Panc1 (cell line): Measurements from ENCODE around the gene NGEF. TPM values are rescaled to one million over a fixed set of nuclear protein-coding genes. Genes with fewer than 3 reads are reported as not detected.

ENCODE experiments used
- ATAC-seq: fragments of 200-7000 bp; cut with Tn5 transposase; 2 replicates; pipeline ENCODE4 v1.9.1; 2020; ENCODE audit warnings: mild to moderate bottlenecking, moderate library complexity
- BruUV-seq: library from RNA; stranded (reverse); fragments of 400-500 nt; replicated peaks from 2 replicates; lab custom pipeline; 2021; lab: Mats Ljungman, UMichigan
- CTCF ChIA-PET: fragments of 300-600 bp; sonication (Branson Sonifier 250); formaldehyde crosslinking; loops from one replicate; lab custom pipeline; 2022; ENCODE audit warnings: antibody characterized with exemption; lab: Charles Lee
- POLR2A ChIA-PET: fragments of 300-600 bp; sonication (Branson Sonifier 250); formaldehyde crosslinking; loops from one replicate; lab custom pipeline; 2022; ENCODE audit warnings: antibody characterized with exemption; lab: Charles Lee
- DNase-seq: peaks from one replicate; pipeline ENCODE4 v3.0.0-alpha.2; 2010; ENCODE audit warnings: low read depth, low spot score
- H3K27ac ChIP-seq: 2 replicates; pipeline ENCODE4 v1.5.1; 2011; ENCODE audit warnings: mild to moderate bottlenecking, low read length, inconsistent platforms
- H3K27me3 ChIP-seq: fragments of 200-500 bp; sonication (Bioruptor generic); 2 replicates; pipeline ENCODE4 v1.6.0; 2014; ENCODE audit warnings: low read length, inconsistent platforms; ENCODE audit not compliant: control insufficient read depth, insufficient read depth
- H3K36me3 ChIP-seq: fragments of 200-500 bp; sonication (Bioruptor generic); 2 replicates; pipeline ENCODE4 v1.5.1; 2014; ENCODE audit warnings: inconsistent platforms, mild to moderate bottlenecking, low read length, moderate library complexity; ENCODE audit not compliant: control insufficient read depth, insufficient read depth
- H3K4me1 ChIP-seq: 2 replicates; pipeline ENCODE4 v1.5.1; 2011; ENCODE audit warnings: inconsistent platforms, mild to moderate bottlenecking, low read length, moderate library complexity; ENCODE audit not compliant: control insufficient read depth, insufficient read depth
- H3K4me3 ChIP-seq, 2 experiments: 2 replicates each; pipeline ENCODE4 v1.5.1; 2011 to 2012; ENCODE audit warnings: low read depth in 2 of 2, low read length in 2 of 2, mild to moderate bottlenecking in 2 of 2, inconsistent platforms in 1 of 2, moderate library complexity in 1 of 2
- H3K9me3 ChIP-seq: fragments of 200-500 bp; sonication (Bioruptor generic); 2 replicates; pipeline ENCODE4 v1.5.1; 2014; ENCODE audit warnings: low read depth, mild to moderate bottlenecking, inconsistent platforms, low read length, moderate library complexity; ENCODE audit not compliant: control insufficient read depth, insufficient read depth
- POLR2AphosphoS5 ChIP-seq: IDR thresholded peaks from 2 replicates; pipeline ENCODE4 v1.6.1; 2012; ENCODE audit warnings: mild to moderate bottlenecking, low read depth, low read length, moderate library complexity
- SIN3A ChIP-seq: IDR thresholded peaks from 2 replicates; pipeline ENCODE4 v1.6.1; 2012; ENCODE audit warnings: low read depth, mild to moderate bottlenecking, low read length, moderate library complexity, borderline replicate concordance; ENCODE audit not compliant: insufficient read depth
- TCF7L2 ChIP-seq: IDR thresholded peaks from 2 replicates; pipeline ENCODE4 v1.6.1; 2011; ENCODE audit warnings: mild to moderate bottlenecking, low read depth, low read length, inconsistent platforms
- in situ Hi-C: cut with HindIII; loops from 2 replicates; pipeline ENCODE4 v1.10.0; 2016; ENCODE audit warnings: low sequenced_read_pairs, low pct_unique_long_range_greater_than_20kb
- intact Hi-C: fragments of 100-400 bp; cut with micrococcal nuclease; formaldehyde crosslinking; loops from one replicate; pipeline ENCODE4 v1.10.0; 2022; ENCODE audit not compliant: unreplicated experiment
- total RNA-seq: library from RNA; stranded (reverse); gene quantifications from one replicate; pipeline ENCODE4 v1.2.1, GENCODE V29; 2021; ENCODE audit not compliant: unreplicated experiment
- TF ChIP-seq, protein P1 (sequence below): fragments of 450-650 bp; IDR thresholded peaks from 2 replicates; pipeline ENCODE4 v1.5.1; 2017; ENCODE audit warnings: mild to moderate bottlenecking
- TF ChIP-seq, protein P2 (sequence below), 2 experiments: IDR thresholded peaks; 2 replicates each; pipeline ENCODE4 v1.6.1; 2011 to 2012; ENCODE audit warnings: low read depth in 2 of 2, control low read depth in 1 of 2, low read length in 1 of 2, mild to moderate bottlenecking in 1 of 2, moderate library complexity in 1 of 2; ENCODE audit not compliant: insufficient read depth in 1 of 2

The NGEF gene
- total RNA-seq, 1 experiment from 2014 or later = 17.8 TPM

DNA sequence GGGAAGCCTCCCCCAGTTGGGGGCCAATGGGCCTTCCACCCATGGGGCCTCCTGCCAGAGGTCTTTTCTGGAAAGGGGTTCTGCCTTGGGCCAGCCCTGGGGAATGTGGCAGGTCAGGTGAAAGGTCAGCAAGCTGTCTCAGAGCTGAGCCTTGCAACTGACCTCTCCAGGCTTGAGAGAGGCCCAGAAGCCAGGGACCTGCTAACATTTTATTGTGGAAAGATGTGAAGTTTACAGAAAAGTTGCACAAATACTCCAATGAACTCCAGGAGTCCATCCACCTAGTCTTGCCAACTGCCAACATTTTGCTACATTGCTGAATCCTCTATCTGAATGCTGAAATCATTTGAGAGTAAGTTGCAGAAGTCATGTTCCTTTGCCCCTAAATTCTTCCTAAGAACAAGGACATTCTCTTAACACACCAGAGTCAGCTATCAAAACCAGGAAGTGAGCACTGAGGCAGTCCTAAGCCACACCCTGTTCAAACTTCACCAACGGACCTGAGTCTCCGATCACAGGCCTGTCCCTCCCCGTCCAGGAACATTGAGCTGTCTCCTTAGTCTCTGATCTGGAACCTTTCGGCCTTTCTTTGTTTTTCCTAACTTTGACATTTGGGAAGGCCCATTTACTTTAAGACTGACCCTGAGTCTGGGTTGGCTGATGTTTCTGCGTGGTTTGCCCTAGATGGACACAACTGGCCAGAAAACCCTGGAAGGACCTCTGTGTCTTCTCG lies 139.0 kb downstream of the NGEF start:
- H3K27me3 ChIP-seq = no peaks in the 10 kb centered on the region
- no peak for TF ChIP-seq TCF7L2
- TF ChIP-seq POLR2AphosphoS5 = no peak
- no peak for TF ChIP-seq SIN3A
- ChIA-PET CTCF (no interaction called here), POLR2A (no interaction called here)
- no TSS peak for BruUV-seq
- in situ Hi-C loops = no loop called here
- no peak overlapping the region for H3K4me3 ChIP-seq
- 0 out of 2 replicates have a peak overlapping the region, but pooled peaks have one; percentile 17 for H3K27ac ChIP-seq
- intact Hi-C loops = no loop called here
- H3K4me1 ChIP-seq = peaks cover 21% of the 10 kb centered on the region
- DNase-seq (no peak), ATAC-seq (no peak)
- H3K9me3 ChIP-seq = no peaks in the 10 kb centered on the region
- H3K36me3 ChIP-seq = no peaks in the 10 kb centered on the region

DNA sequence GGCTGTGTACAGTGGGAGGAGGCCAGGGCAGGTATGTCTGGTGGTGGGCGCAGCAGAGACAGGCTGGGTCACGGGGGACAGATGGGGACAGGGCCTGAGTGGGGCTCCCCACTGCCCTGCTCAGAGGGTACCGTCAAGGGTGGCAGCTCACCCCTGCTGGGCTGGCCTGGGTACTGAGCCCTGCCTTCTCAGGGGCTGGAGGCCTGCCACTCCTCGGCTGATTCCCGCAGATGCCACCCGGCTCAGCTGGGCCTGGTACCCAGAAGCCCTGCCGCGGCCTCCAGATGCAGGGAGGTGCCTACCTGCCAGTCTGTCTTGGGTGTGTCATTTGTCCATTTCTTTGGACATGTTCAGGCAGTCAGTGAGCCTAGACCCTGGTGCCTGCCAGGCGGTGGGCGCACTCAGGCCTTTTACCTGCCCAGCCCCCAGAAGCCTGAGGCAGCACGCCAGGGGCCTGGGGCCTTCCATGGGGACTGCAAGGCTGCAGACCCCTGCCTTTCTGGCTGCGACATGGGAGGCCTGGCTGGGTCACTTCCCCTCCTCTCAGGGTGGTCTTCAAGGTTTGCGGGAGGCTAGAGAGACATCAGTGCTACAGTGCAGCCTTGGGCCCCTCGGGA lies 139.7 kb downstream of the NGEF start:
- ChIA-PET CTCF (no interaction called here), POLR2A (interaction anchor here (0.6 kb wide), 1 partner anchor 300 kb away, joined by 3 read pairs; no protein-coding TSS in a partner anchor)

More for the DNA sequence above, 139.7 kb downstream of the NGEF start:
- ATAC-seq = no peak
- in situ Hi-C loops (no loop called here), intact Hi-C loops (no loop called here)
- Histone ChIP-seq H3K9me3 (no peaks in the 10 kb centered on the region), H3K4me3 (no peak overlapping the region), H3K4me1 (peaks cover 14% of the 10 kb centered on the region), H3K27ac (no peak overlapping the region), H3K36me3 (no peaks in the 10 kb centered on the region), H3K27me3 (no peaks in the 10 kb centered on the region)
- no TSS peak for BruUV-seq
- TF ChIP-seq, protein P1, sequence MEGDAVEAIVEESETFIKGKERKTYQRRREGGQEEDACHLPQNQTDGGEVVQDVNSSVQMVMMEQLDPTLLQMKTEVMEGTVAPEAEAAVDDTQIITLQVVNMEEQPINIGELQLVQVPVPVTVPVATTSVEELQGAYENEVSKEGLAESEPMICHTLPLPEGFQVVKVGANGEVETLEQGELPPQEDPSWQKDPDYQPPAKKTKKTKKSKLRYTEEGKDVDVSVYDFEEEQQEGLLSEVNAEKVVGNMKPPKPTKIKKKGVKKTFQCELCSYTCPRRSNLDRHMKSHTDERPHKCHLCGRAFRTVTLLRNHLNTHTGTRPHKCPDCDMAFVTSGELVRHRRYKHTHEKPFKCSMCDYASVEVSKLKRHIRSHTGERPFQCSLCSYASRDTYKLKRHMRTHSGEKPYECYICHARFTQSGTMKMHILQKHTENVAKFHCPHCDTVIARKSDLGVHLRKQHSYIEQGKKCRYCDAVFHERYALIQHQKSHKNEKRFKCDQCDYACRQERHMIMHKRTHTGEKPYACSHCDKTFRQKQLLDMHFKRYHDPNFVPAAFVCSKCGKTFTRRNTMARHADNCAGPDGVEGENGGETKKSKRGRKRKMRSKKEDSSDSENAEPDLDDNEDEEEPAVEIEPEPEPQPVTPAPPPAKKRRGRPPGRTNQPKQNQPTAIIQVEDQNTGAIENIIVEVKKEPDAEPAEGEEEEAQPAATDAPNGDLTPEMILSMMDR = no peak
- TF ChIP-seq SIN3A = no peak
- TF ChIP-seq TCF7L2 = no peak
- TF ChIP-seq POLR2AphosphoS5 = no peak
- TF ChIP-seq, protein P2, sequence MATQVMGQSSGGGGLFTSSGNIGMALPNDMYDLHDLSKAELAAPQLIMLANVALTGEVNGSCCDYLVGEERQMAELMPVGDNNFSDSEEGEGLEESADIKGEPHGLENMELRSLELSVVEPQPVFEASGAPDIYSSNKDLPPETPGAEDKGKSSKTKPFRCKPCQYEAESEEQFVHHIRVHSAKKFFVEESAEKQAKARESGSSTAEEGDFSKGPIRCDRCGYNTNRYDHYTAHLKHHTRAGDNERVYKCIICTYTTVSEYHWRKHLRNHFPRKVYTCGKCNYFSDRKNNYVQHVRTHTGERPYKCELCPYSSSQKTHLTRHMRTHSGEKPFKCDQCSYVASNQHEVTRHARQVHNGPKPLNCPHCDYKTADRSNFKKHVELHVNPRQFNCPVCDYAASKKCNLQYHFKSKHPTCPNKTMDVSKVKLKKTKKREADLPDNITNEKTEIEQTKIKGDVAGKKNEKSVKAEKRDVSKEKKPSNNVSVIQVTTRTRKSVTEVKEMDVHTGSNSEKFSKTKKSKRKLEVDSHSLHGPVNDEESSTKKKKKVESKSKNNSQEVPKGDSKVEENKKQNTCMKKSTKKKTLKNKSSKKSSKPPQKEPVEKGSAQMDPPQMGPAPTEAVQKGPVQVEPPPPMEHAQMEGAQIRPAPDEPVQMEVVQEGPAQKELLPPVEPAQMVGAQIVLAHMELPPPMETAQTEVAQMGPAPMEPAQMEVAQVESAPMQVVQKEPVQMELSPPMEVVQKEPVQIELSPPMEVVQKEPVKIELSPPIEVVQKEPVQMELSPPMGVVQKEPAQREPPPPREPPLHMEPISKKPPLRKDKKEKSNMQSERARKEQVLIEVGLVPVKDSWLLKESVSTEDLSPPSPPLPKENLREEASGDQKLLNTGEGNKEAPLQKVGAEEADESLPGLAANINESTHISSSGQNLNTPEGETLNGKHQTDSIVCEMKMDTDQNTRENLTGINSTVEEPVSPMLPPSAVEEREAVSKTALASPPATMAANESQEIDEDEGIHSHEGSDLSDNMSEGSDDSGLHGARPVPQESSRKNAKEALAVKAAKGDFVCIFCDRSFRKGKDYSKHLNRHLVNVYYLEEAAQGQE (IDR thresholded peaks at IDR 0.05; ENCODE audit: insufficient read depth in 1 of 2, low read depth in 2 of 2, low read length in 1 of 2) = no peak
- no peak for DNase-seq
